Stimulated activated CD4-positive, alpha-beta T cell treated with anti-CD3 and anti-CD28 coated beads, Interleukin-4, amount 100 ng/mL, for 48 hours (primary cell): Measurements from ENCODE around the gene ITGAV.

ENCODE experiments used
- DNase-seq, 2 donors: peaks; one replicate each; pipeline ENCODE4 v3.0.0-alpha.2; 2020; ENCODE audit warnings: low read depth in 2 of 2

Gene ITGAV

GRCh38 chr2:186669146-186669545, 79.3 kb downstream of the ITGAV start:
- DNase-seq, result no peak

DNA sequence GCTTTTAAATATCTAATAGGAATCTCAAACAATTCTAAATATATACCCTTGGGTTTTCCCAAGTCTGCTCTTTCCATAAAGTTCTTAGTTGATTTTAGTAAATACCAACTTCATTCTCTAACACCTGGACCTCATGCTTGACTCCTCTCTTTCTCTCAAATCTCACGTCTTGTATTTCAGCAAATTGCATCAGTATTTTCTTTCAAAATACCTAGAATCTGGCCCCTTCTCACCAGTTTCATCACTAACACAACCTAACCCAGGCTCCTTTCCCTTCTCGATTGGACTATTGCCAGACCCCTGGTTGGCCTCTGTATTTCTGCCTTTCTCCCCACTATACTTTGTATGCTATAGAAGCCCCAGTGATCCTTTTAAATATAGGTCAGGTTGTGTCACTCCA, 81.0 kb downstream of the ITGAV start:
- DNase-seq, result no peak

- DNase-seq, result no peak
Measured at GRCh38 chr2:186675380-186675779, 85.5 kb downstream of the ITGAV start.

DNA sequence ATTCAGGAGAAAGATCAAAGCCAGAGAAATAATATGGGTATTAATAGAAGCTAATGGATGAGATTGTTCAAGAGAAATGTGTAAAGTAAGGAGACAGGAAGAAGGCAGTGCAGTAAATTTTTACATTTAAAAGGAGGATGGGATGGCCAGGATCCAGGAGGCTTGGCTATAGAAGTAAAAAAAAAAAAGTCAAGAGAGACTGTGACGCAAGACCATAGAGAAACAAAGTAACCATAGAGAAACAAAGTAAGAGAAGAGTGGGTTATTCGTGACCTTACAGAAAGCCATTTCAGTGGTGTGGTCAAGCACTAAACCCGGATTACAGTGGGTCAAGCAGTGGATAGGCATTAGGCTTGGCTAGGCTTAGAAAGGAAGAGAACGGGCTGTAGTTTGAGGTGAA, 93.5 kb downstream of the ITGAV start:
- DNase-seq, result no peak

- no peak for DNase-seq
Measured at GRCh38 chr2:186687807-186688211, 98.0 kb downstream of the ITGAV start.

DNA sequence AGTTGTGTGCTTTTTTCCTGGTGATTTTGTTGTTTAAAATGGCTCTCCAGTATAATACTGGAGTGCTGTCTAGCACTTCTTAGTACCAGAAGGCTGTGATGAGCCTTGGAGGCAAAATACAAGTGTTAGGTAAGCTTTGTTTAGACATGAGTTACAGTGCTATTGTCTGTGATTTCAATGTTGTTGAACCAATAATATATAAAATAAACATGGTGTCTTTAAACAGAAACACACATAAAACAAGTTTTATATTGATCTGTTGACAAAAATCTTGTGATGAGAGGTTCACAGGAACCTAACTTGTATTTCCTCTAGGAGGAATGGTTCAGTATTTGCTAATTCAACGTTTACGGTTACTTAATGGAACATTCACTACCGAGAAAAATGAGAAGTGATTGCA, 99.0 kb downstream of the ITGAV start:
- DNase-seq, result no peak

DNA sequence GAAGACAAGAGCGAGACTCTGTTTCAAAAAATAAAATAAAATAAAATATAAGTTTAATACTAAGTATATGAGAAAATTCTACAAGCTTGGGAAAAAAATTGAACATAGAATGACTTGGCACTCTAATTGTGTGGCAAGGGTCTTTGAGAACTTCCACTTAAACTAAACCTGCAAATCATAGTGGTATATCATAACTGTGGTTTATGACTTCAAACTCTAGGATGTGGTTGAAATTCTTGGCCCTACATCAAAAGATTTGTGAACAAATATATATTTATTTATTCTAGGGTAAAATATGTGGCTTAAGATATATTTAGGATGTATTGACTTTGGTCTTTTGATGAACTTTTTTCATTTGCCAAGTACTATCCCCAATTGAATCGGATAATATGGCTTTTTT, 100.9 kb downstream of the ITGAV start:
- DNase-seq, result no peak

- no peak for DNase-seq
Measured at GRCh38 chr2:186691231-186691630, 101.4 kb downstream of the ITGAV start.

DNA sequence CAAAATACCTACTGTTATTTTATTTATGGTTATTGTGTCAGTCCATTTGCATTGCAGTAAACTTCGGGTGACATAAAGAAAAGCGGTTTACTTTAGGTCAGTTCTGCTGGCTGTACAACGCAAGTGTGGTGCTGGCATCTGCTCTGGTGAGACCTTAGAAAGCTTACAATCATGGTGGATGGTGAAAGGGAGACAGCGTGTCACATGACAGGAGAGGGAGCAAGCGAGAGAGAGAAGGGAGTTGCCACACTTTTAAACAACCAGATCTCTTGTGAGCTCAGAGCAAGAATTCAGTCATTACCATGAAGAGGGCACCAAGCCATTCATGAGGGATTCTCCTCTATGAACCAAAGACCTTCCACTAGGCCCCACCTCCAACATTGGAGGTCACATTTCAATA, 102.0 kb downstream of the ITGAV start:
- no peak for DNase-seq

GRCh38 chr2:186693446-186693832, 103.6 kb downstream of the ITGAV start:
- DNase-seq, result no peak

DNA sequence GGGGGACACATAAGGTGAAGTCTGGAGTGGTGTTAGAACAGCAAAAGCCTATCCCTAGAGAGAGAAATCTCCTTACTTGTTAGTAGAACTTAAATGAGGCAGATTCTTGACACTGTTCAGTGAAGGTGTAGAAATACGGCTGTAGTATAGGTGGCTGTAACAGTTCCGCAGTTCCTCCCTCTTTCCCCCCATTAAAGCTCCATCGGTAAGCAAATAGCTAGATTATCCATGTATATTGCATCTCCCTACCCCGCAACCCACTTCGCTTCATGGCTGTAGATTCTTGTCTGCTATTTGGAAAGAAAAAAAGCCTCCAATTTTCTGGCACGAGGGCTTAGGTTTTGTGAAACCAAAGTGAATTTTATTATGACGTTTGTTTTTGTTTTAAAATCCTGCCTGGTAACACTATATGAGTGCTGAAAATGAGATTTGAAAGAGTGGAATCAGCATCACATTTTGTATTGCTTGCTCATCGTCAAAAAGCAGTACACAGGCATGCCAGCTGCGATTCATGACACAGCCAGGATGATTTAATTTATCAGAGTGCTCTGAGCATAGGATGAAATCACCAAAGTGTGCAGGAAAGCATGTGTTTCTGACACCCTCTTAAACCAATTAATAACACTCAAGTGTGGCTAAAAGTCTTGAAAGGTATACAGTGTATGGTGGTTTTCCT, 105.4 kb downstream of the ITGAV start:
- no peak for DNase-seq

DNA sequence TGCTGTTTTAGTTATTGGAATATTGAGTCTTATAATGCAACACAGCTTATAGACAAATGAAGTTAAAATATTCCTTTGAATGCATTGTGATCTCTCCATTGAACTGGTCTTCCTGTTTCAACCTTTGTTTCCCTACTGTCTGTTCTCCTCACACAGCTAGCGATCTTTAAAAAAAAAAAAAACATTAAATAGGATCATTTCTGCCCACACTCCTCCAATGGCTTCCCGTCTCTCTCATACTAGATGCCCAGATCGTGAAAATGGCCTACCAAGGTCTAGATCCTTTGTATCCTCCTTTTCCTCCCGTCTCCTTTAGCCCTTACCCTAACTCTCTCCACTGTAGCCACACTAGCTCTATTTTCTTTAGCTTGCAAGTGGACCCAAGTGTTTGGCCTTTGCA, 106.4 kb downstream of the ITGAV start:
- DNase-seq, result no peak

- DNase-seq, result no peak
Measured at GRCh38 chr2:186696804-186697203, 106.9 kb downstream of the ITGAV start.

DNA sequence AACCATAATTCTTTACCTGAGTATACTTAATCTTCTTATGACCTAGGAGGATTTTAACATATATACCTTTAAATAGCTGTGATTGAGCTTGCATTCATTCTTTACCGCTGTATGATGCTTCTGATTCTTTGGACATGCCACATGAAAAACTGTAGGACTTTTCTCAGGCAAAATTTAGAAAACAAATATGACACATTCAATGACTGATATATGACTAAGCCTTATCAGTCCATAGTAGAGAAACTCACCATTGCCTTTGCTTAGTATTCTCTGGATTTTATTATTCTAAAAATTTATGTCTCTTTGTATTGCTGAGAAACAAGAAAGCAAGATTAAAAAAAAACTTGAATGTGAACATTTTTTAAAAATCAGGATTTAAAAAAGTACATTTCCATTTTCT, 107.7 kb downstream of the ITGAV start:
- DNase-seq, result no peak

- no peak for DNase-seq
Measured at GRCh38 chr2:186699742-186700141, 109.9 kb downstream of the ITGAV start.

DNA sequence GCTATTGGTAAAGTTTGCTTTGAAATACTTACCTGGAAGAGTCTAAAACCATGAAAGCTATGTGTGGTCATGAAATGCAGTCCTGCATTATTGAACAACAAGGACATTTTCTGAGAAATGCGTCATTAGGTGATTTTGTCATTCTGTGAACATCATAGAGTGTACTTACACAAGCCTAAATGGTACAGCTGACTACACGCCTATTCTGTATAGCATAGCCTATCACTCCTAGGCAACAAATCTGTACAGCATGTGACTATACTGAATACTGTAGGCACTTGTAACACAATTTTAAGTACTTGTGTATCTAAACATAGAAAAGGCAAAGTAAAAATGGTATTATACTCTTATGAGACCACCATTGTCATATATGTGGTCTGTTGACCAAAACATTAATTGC, 112.2 kb downstream of the ITGAV start:
- DNase-seq, result no peak

GRCh38 chr2:186702501-186702900, 112.6 kb downstream of the ITGAV start:
- DNase-seq, result no peak

DNA sequence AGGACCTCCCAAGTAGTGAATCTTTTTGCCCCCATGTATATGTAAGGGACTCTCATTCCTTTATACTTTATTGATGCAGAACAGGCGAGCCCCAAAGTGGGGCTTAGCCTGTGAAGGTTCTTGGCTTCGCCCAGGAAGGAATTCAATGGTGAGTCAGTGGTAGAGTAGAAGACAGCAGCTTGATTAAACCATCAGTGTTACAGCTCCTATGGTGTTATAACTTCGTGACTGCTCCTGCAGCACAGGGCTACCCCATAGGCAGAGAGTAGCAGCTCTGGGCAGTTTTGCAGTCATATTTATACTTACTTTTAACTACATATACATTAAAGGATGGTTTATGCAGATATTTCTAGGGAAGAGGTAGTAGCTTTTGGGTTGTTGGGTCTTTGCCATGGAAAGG, 115.0 kb downstream of the ITGAV start:
- no peak for DNase-seq

DNA sequence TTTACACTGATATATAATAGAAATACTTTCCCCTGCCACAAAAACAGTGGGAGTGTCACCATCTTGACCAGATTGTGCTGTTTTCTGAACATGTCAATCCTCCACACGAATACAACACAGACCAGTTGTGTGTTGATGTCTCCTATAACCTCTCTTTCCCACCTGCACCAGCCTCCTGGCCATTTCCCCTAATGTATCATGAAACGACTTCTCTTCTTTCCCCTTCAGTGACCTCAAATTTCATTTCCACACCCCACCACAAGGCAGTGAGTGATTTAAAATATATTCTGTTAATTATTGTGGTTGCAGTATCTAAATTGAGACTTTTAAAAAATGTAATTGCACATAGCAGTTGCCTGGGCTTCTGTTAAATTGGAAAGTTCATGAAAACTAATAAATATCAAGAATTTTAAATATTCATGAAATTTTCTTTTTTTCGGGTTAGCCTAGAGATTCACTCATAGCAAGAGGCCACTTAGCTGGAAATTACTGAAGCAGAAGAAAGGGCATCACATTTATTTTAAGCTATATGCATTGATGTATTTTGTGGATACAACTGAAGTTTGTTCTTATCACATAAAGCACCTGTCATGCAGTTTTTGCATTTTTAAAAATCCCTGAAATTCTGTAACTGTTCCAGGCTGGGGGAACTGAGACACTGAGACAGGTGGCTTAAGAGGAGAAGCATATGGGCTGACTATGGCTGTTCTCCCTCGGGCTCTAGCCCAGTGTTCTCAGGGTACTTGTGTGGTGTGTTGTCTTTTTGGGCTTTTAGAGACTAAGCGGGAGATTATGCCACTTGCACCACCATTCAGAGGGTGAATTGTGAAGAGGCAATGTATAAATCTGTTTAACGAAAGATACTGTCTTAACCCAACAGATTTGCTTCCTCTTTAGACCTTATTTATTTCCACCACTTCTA, 119.9 kb downstream of the ITGAV start:
- DNase-seq, result no peak

DNA sequence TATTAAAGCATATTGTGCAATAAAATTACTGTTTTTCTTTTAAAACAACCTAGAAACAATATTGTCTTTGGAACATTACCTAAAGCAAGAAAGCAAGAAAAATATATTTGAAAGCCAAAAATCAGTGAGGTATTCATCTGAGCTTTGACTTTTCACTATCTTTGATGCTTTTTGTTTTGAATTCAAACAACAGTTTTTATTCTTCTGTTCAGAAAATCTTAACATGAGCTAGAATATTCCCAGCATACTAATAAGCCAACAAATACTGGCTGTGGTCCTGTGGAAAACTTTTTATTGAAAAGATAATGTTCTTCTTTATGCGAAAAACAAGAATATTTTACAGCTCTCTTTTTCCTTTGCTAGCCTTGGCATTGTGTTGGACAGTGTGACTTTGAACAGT, 123.8 kb downstream of the ITGAV start:
- DNase-seq, result no peak

DNA sequence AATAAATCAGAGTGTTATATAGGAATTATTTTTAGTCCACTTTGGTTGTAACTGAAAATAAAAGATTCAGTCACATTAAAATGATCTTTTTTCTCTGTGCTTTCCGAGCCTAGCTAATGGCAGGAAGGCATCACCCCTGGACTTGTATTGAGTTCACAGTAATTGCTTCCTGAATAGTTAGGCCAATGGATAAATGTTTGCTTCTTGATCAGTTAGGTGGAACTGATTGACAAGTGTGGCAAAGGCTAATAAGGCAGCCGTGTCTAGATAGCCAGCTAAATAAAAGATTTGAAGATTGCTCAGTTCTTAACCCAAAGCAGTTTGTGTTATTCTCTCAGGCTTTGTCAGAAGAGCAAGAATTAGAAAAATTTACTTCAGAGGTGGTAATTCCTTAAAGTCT, 124.8 kb downstream of the ITGAV start:
- DNase-seq, result no peak

DNA sequence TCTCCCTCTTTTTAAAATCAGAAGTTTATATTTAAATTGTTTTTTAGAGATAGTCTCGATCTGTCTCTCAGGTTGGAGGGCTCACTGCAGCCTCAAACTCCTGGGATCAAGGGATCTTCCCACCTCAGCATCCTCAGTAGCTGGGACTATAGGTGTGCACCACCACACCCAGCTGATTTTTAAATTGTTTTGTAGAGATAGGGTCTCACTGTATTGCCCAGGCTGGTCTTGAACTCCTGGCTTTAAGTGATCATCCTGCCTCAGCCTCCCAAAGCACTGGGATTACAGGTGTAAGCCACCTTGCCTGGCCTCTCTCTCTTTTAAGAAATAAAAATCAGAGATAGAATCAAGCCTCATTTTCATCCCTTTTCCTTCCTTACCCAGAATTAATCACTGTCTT, 126.1 kb downstream of the ITGAV start:
- no peak for DNase-seq

- DNase-seq, result no peak
Measured at GRCh38 chr2:186716899-186717298, 127.0 kb downstream of the ITGAV start.
